Measurements from ENCODE around the gene DOCK11. TPM values are rescaled to one million over a fixed set of nuclear protein-coding genes. Genes with fewer than 3 reads are reported as not detected.
"Not testable (repeated sequence)": the region's sequence is repeated elsewhere in the genome, so short reads cannot be mapped to it uniquely, and the experiment has no call there.

Gene DOCK11
- total RNA-seq, 1 donor from 2014 or later = 14.0 TPM

- H3K4me3 Mint-ChIP-seq = peak overlapping the region; percentile 20
- peaks cover 19% of the 10 kb centered on the region for H3K4me1 Mint-ChIP-seq (ENCODE audit: unreplicated experiment)
- H3K27ac Mint-ChIP-seq = no peak overlapping the region
- peaks cover 6% of the 10 kb centered on the region for H3K9me3 Mint-ChIP-seq
- H3K27me3 Mint-ChIP-seq = no peaks in the 10 kb centered on the region
- H3K36me3 Mint-ChIP-seq = no peaks in the 10 kb centered on the region
- DNase-seq (ENCODE audit: extremely low spot score, unreplicated experiment) = no peak
- TF ChIP-seq, protein P1, sequence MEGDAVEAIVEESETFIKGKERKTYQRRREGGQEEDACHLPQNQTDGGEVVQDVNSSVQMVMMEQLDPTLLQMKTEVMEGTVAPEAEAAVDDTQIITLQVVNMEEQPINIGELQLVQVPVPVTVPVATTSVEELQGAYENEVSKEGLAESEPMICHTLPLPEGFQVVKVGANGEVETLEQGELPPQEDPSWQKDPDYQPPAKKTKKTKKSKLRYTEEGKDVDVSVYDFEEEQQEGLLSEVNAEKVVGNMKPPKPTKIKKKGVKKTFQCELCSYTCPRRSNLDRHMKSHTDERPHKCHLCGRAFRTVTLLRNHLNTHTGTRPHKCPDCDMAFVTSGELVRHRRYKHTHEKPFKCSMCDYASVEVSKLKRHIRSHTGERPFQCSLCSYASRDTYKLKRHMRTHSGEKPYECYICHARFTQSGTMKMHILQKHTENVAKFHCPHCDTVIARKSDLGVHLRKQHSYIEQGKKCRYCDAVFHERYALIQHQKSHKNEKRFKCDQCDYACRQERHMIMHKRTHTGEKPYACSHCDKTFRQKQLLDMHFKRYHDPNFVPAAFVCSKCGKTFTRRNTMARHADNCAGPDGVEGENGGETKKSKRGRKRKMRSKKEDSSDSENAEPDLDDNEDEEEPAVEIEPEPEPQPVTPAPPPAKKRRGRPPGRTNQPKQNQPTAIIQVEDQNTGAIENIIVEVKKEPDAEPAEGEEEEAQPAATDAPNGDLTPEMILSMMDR (conservative IDR thresholded peaks at IDR 0.05) = no peak
Measured at GRCh38 chrX:118730500-118731247, 235.1 kb downstream of the DOCK11 start.

DNA sequence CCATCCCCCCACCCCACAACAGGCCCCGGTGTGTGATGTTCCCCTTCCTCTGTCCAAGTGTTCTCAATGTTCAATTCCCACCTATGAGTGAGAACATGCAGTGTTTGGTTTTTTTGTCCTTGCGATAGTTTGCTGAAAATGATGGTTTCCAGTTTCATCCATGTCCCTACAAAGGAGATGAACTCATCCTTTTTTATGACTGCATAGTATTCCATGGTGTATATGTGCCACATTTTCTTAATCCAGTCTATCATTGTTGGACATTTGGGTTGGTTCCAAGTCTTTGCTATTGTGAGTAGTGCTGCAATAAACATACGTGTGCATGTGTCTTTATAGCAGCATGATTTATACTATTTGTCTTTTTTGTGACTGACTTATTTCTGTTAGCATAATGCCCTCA, 236.9 kb downstream of the DOCK11 start:
- H3K36me3 Mint-ChIP-seq; H3K4me3 Mint-ChIP-seq; H3K27ac Mint-ChIP-seq; DNase-seq (ENCODE audit: extremely low spot score, unreplicated experiment); H3K27me3 Mint-ChIP-seq: not testable (repeated sequence)
- peaks cover 15% of the 10 kb centered on the region for H3K4me1 Mint-ChIP-seq (ENCODE audit: unreplicated experiment)
- H3K9me3 Mint-ChIP-seq = peaks cover 11% of the 10 kb centered on the region

GRCh38 chrX:118734909-118735308, 239.3 kb downstream of the DOCK11 start:
- no peaks in the 10 kb centered on the region for H3K27me3 Mint-ChIP-seq
- H3K36me3 Mint-ChIP-seq = peaks cover 3% of the 10 kb centered on the region
- H3K4me3 Mint-ChIP-seq = no peak overlapping the region
- no peak overlapping the region for H3K27ac Mint-ChIP-seq
- TF ChIP-seq, protein P1 (conservative IDR thresholded peaks at IDR 0.05) = no peak
- peaks cover 11% of the 10 kb centered on the region for H3K9me3 Mint-ChIP-seq
- DNase-seq (ENCODE audit: extremely low spot score, unreplicated experiment) = no peak
- H3K4me1 Mint-ChIP-seq (ENCODE audit: unreplicated experiment) = peaks cover 9% of the 10 kb centered on the region

Other genes with a start within 250 kb of the DOCK11 start
- 9.3 and 9.5 TPM in 2 replicates for gene WDR44, start 149.7 kb upstream of the DOCK11 start, total RNA-seq (ENCODE audit: low replicate concordance)
- 21.6 and 27.5 TPM in 2 replicates for gene IL13RA1, start 231.8 kb downstream of the DOCK11 start, total RNA-seq (ENCODE audit: low replicate concordance)